Stimulated activated memory B cell treated with anti-CD40 and anti-IgM and Interleukin-4, amounts not matched to agents 10 μg/mL and 1 μg/mL and 100 μg/mL, for 72 hours (primary cell): ENCODE results near the gene MUTYH.
A peak's percentile ranks its signal among the peaks of the same experiment; 100 is the strongest.
"Not testable (repeated sequence)": the region's sequence is repeated elsewhere in the genome, so short reads cannot be mapped to it uniquely, and the experiment has no call there.

ENCODE experiments used
- ATAC-seq: fragments of 150-1000 bp; cut with Tn5 transposase; 2 replicates; pipeline ENCODE4 v1.10.0; 2021
- H3K27ac Mint-ChIP-seq: one replicate; pipeline ENCODE4 v1.8.0; 2022; ENCODE audit warnings: mild to moderate bottlenecking, mixed read lengths
- H3K27me3 Mint-ChIP-seq: one replicate; pipeline ENCODE4 v1.8.0; 2022; ENCODE audit warnings: mixed read lengths
- H3K36me3 Mint-ChIP-seq: one replicate; pipeline ENCODE4 v1.8.0; 2022; ENCODE audit warnings: mixed read lengths
- H3K4me1 Mint-ChIP-seq: one replicate; pipeline ENCODE4 v1.8.0; 2022; ENCODE audit warnings: mixed read lengths
- H3K4me3 Mint-ChIP-seq: one replicate; pipeline ENCODE4 v1.8.0; 2022; ENCODE audit warnings: mild to moderate bottlenecking, moderate library complexity, mixed read lengths
- H3K9me3 Mint-ChIP-seq: one replicate; pipeline ENCODE4 v1.8.0; 2022; ENCODE audit warnings: mixed read lengths

MUTYH gene

GRCh38 chr1:45360981-45361380 lies 20.7 kb upstream of the MUTYH start:
- ATAC-seq, H3K9me3 Mint-ChIP-seq, H3K36me3 Mint-ChIP-seq, H3K27me3 Mint-ChIP-seq, H3K4me3 Mint-ChIP-seq: not testable (repeated sequence)
- Mint-ChIP-seq H3K4me1 (peaks cover 18% of the 10 kb centered on the region), H3K27ac (peak overlapping the region; percentile 24)

- Mint-ChIP-seq H3K4me1 (peaks cover 20% of the 10 kb centered on the region), H3K27me3 (no peaks in the 10 kb centered on the region), H3K36me3 (peaks cover 5% of the 10 kb centered on the region), H3K4me3 (no peak overlapping the region), H3K27ac (peak overlapping the region; percentile 40), H3K9me3 (no peaks in the 10 kb centered on the region)
- no peak for ATAC-seq
These were observed 19.8 kb upstream of the MUTYH start for GRCh38 chr1:45359882-45360513.

- peaks cover 5% of the 10 kb centered on the region for H3K36me3 Mint-ChIP-seq
- peaks cover 17% of the 10 kb centered on the region for H3K4me1 Mint-ChIP-seq
- no peak for ATAC-seq
- H3K9me3 Mint-ChIP-seq = no peaks in the 10 kb centered on the region
- no peaks in the 10 kb centered on the region for H3K27me3 Mint-ChIP-seq
- peak overlapping the region; percentile 58 for H3K27ac Mint-ChIP-seq
- H3K4me3 Mint-ChIP-seq = no peak overlapping the region
These were observed 15.9 kb upstream of the MUTYH start for GRCh38 chr1:45356186-45356585.

- Mint-ChIP-seq H3K27me3 (no peaks in the 10 kb centered on the region), H3K4me3 (no peak overlapping the region), H3K4me1 (peaks cover 17% of the 10 kb centered on the region), H3K9me3 (no peaks in the 10 kb centered on the region), H3K27ac (peak overlapping the region; percentile 58), H3K36me3 (peaks cover 5% of the 10 kb centered on the region)
- no peak for ATAC-seq
These were observed 15.4 kb upstream of the MUTYH start for GRCh38 chr1:45355683-45356082.

- no peaks in the 10 kb centered on the region for H3K9me3 Mint-ChIP-seq
- ATAC-seq = no peak
- no peaks in the 10 kb centered on the region for H3K27me3 Mint-ChIP-seq
- no peak overlapping the region for H3K27ac Mint-ChIP-seq
- peaks cover 12% of the 10 kb centered on the region for H3K4me1 Mint-ChIP-seq
- no peak overlapping the region for H3K4me3 Mint-ChIP-seq
- H3K36me3 Mint-ChIP-seq = peaks cover 5% of the 10 kb centered on the region
These were observed 14.6 kb upstream of the MUTYH start for GRCh38 chr1:45354838-45355237.

- H3K9me3 Mint-ChIP-seq = no peaks in the 10 kb centered on the region
- H3K4me1 Mint-ChIP-seq = peaks cover 18% of the 10 kb centered on the region
- ATAC-seq = no peak
- no peaks in the 10 kb centered on the region for H3K27me3 Mint-ChIP-seq
- no peak overlapping the region for H3K4me3 Mint-ChIP-seq
- peaks cover 5% of the 10 kb centered on the region for H3K36me3 Mint-ChIP-seq
- H3K27ac Mint-ChIP-seq = no peak overlapping the region
These were observed 13.4 kb upstream of the MUTYH start for GRCh38 chr1:45353685-45354084.

- no peak overlapping the region for H3K27ac Mint-ChIP-seq
- no peaks in the 10 kb centered on the region for H3K36me3 Mint-ChIP-seq
- H3K4me1 Mint-ChIP-seq = peaks cover 17% of the 10 kb centered on the region
- H3K27me3 Mint-ChIP-seq = no peaks in the 10 kb centered on the region
- H3K4me3 Mint-ChIP-seq = no peak overlapping the region
- H3K9me3 Mint-ChIP-seq = no peaks in the 10 kb centered on the region
- ATAC-seq = no peak
These were observed 11.3 kb upstream of the MUTYH start for GRCh38 chr1:45351508-45351907.

GRCh38 chr1:45348966-45349677 lies 8.9 kb upstream of the MUTYH start:
- H3K4me3 Mint-ChIP-seq = no peak overlapping the region
- ATAC-seq = peak; percentile 74
- peaks cover 7% of the 10 kb centered on the region for H3K4me1 Mint-ChIP-seq
- no peaks in the 10 kb centered on the region for H3K27me3 Mint-ChIP-seq
- no peaks in the 10 kb centered on the region for H3K9me3 Mint-ChIP-seq
- peak overlapping the region; percentile 35 for H3K27ac Mint-ChIP-seq
- peaks cover 14% of the 10 kb centered on the region for H3K36me3 Mint-ChIP-seq

- peak overlapping the region; percentile 35 for H3K27ac Mint-ChIP-seq
- no peaks in the 10 kb centered on the region for H3K27me3 Mint-ChIP-seq
These were observed 8.3 kb upstream of the MUTYH start for GRCh38 chr1:45348609-45348965.

GRCh38 chr1:45348020-45348419 lies 7.8 kb upstream of the MUTYH start:
- Mint-ChIP-seq H3K27ac (peak overlapping the region; percentile 35), H3K36me3 (peaks cover 17% of the 10 kb centered on the region), H3K4me3 (no peak overlapping the region), H3K9me3 (no peaks in the 10 kb centered on the region), H3K4me1 (peaks cover 7% of the 10 kb centered on the region), H3K27me3 (no peaks in the 10 kb centered on the region)
- no peak for ATAC-seq

More at GRCh38 chr1:45348609-45348965, 8.3 kb upstream of the MUTYH start:
- no peak overlapping the region for H3K4me3 Mint-ChIP-seq
- H3K9me3 Mint-ChIP-seq = no peaks in the 10 kb centered on the region
- H3K36me3 Mint-ChIP-seq = peaks cover 14% of the 10 kb centered on the region
- peaks cover 7% of the 10 kb centered on the region for H3K4me1 Mint-ChIP-seq
- no peak for ATAC-seq

- Mint-ChIP-seq H3K27me3 (no peaks in the 10 kb centered on the region), H3K9me3 (no peaks in the 10 kb centered on the region), H3K27ac (peak overlapping the region; percentile 32), H3K4me1 (peaks cover 16% of the 10 kb centered on the region), H3K4me3 (no peak overlapping the region), H3K36me3 (peaks cover 27% of the 10 kb centered on the region)
- ATAC-seq = no peak
These were observed 6.2 kb upstream of the MUTYH start for GRCh38 chr1:45346473-45346872.

- Mint-ChIP-seq H3K4me3 (no peak overlapping the region), H3K27ac (no peak overlapping the region), H3K4me1 (peaks cover 28% of the 10 kb centered on the region), H3K36me3 (peaks cover 27% of the 10 kb centered on the region), H3K27me3 (no peaks in the 10 kb centered on the region), H3K9me3 (no peaks in the 10 kb centered on the region)
- no peak for ATAC-seq
These were observed 4.8 kb upstream of the MUTYH start for GRCh38 chr1:45345014-45345413.

GRCh38 chr1:45344499-45344898 lies 4.3 kb upstream of the MUTYH start:
- H3K4me1 Mint-ChIP-seq = peaks cover 32% of the 10 kb centered on the region
- H3K9me3 Mint-ChIP-seq = no peaks in the 10 kb centered on the region
- ATAC-seq = no peak
- no peaks in the 10 kb centered on the region for H3K27me3 Mint-ChIP-seq
- H3K27ac Mint-ChIP-seq = no peak overlapping the region
- H3K4me3 Mint-ChIP-seq = no peak overlapping the region
- peaks cover 27% of the 10 kb centered on the region for H3K36me3 Mint-ChIP-seq

GRCh38 chr1:45340816-45341466 lies 701 bp upstream of the MUTYH start:
- Mint-ChIP-seq H3K4me3 (peak overlapping the region; percentile 95), H3K27ac (peak overlapping the region; percentile 97), H3K9me3 (no peaks in the 10 kb centered on the region), H3K27me3 (no peaks in the 10 kb centered on the region), H3K36me3 (peaks cover 36% of the 10 kb centered on the region), H3K4me1 (peaks cover 44% of the 10 kb centered on the region)
- no peak for ATAC-seq

- H3K4me1 Mint-ChIP-seq = peaks cover 58% of the 10 kb centered on the region
- H3K4me3 Mint-ChIP-seq = no peak overlapping the region
- H3K27me3 Mint-ChIP-seq = no peaks in the 10 kb centered on the region
- ATAC-seq = no peak
- H3K9me3 Mint-ChIP-seq = no peaks in the 10 kb centered on the region
- no peak overlapping the region for H3K27ac Mint-ChIP-seq
- peaks cover 27% of the 10 kb centered on the region for H3K36me3 Mint-ChIP-seq
These were observed 2.5 kb downstream of the MUTYH start for GRCh38 chr1:45337630-45338325.
